K562 (cell line): ENCODE data around the gene RPS6KA2. TPM values are rescaled to one million over a fixed set of nuclear protein-coding genes. Genes with fewer than 3 reads are reported as not detected.

Experiments used
- BMI1 ChIP-seq: fragments of 150-350 bp; IDR thresholded peaks from 2 replicates; pipeline ENCODE4 v1.6.1; 2014; ENCODE audit warnings: low read length
- CBX8 ChIP-seq: fragments of 200-600 bp; sonication (generic); IDR thresholded peaks from 2 replicates; pipeline ENCODE4 v1.6.1; 2012; ENCODE audit warnings: borderline replicate concordance, mixed run types, low read depth, mild to moderate bottlenecking, moderate library complexity, mixed read lengths, low read length, control low read depth, inconsistent platforms; ENCODE audit not compliant: poor library complexity, severe bottlenecking; ENCODE audit errors: extremely low read depth
- ESRRB ChIP-seq: fragments of 250-450 bp; sonication (Bioruptor Pico); IDR thresholded peaks from 2 replicates; pipeline ENCODE4 v1.5.0; 2020; ENCODE audit warnings: mild to moderate bottlenecking, moderate library complexity, borderline replicate concordance
- HSF4 ChIP-seq: fragments of 250-450 bp; sonication (Bioruptor Pico); IDR thresholded peaks from 2 replicates; pipeline ENCODE4 v2.1.2; 2022; ENCODE audit warnings: mild to moderate bottlenecking, moderate library complexity, borderline replicate concordance
- MAZ ChIP-seq, 2 experiments: fragments of 450-650 bp in 1 of 2; sonication (generic) in 1 of 2; formaldehyde crosslinking; IDR thresholded peaks in 1 of 2; conservative IDR thresholded peaks in 1 of 2; 2 replicates each; pipeline versions ENCODE4 v1.4.0 to v1.5.0; 2020; ENCODE audit warnings: mild to moderate bottlenecking in 1 of 2, missing genetic modification reagents in 1 of 2
- PHF21A ChIP-seq: fragments of 450-650 bp; IDR thresholded peaks from 2 replicates; pipeline ENCODE4 v1.6.1; 2017; ENCODE audit warnings: low read depth, borderline replicate concordance
- PYGO2 ChIP-seq: fragments of 450-650 bp; IDR thresholded peaks from 2 replicates; pipeline ENCODE4 v1.6.1; 2016; ENCODE audit warnings: mild to moderate bottlenecking, missing genetic modification characterization, moderate library complexity, missing compliant biosample characterization
- RAD51 ChIP-seq: fragments of 450-650 bp; IDR thresholded peaks from 2 replicates; pipeline ENCODE4 v1.7.1; 2016; ENCODE audit warnings: low read depth, mild to moderate bottlenecking, borderline replicate concordance
- SRSF9 ChIP-seq: fragments of 200-400 bp; formaldehyde crosslinking; IDR thresholded peaks from 2 replicates; pipeline ENCODE4 v1.6.1; 2017; ENCODE audit warnings: low read depth, low read length, borderline replicate concordance
- STAG1 ChIP-seq: sonication (generic); formaldehyde crosslinking; IDR thresholded peaks from 2 replicates; pipeline ENCODE4 v1.5.0; 2020; ENCODE audit warnings: missing genetic modification reagents, borderline replicate concordance
- ZKSCAN3 ChIP-seq: fragments of 250-450 bp; sonication (Bioruptor Pico); IDR thresholded peaks from 2 replicates; pipeline ENCODE4 v1.4.0; 2020
- ZNF384 ChIP-seq: IDR thresholded peaks from 2 replicates; pipeline ENCODE4 v1.6.1; 2012; ENCODE audit warnings: low read depth, low read length, improper control_type of control experiment
- ZNF644 ChIP-seq: fragments of 200-800 bp; sonication (Bioruptor generic); IDR thresholded peaks from 2 replicates; pipeline ENCODE4 v1.6.1; 2016; ENCODE audit warnings: low read depth, missing genetic modification characterization, missing compliant biosample characterization
- polyA plus RNA-seq, 8 experiments: library from polyadenylated mRNA; depleted of rRNA in 4 of 8; stranded (reverse) in 5 of 8; unstranded in 3 of 8; fragments of >200 nt; fragmentation: Nextera tagmentation in 2 of 8; fragmentation: Illumina TruSeq in 1 of 8; extraction: Ambion mirVana in 2 of 8; extraction: Trizol in 1 of 8; gene quantifications; 2 replicates each; pipeline versions ENCODE4 v1.2.1 to v1.2.3, GENCODE V29; 2011 to 2014; ENCODE audit warnings: inconsistent platforms in 1 of 8, missing spikeins in 1 of 8
- total RNA-seq, 7 experiments: library from RNA; depleted of rRNA in 6 of 7; stranded (reverse); fragments of >200 nt in 6 of 7; fragmentation: Illumina TruSeq in 2 of 7; extraction: Trizol in 2 of 7; gene quantifications; 2 replicates each; pipeline versions ENCODE4 v1.2.1 to v1.2.3, GENCODE V29; 2011 to 2021; ENCODE audit warnings: low replicate concordance in 1 of 7
- TF ChIP-seq, protein P1 (sequence below): fragments of 450-650 bp; formaldehyde crosslinking; IDR thresholded peaks from 2 replicates; pipeline ENCODE4 v1.4.0; 2020; ENCODE audit warnings: mild to moderate bottlenecking, mixed read lengths
- TF ChIP-seq, protein P2 (sequence below): fragments of 450-650 bp; formaldehyde crosslinking; IDR thresholded peaks from 2 replicates; pipeline ENCODE4 v1.4.0; 2022; ENCODE audit warnings: mild to moderate bottlenecking, moderate library complexity
- TF ChIP-seq, protein P3 (sequence below): fragments of 450-650 bp; IDR thresholded peaks from 2 replicates; pipeline ENCODE4 v1.6.1; 2016; ENCODE audit warnings: borderline replicate concordance
- TF ChIP-seq, protein P4 (sequence below): fragments of 450-650 bp; formaldehyde crosslinking; conservative IDR thresholded peaks from 2 replicates; pipeline ENCODE4 v1.4.0; 2022; ENCODE audit warnings: mild to moderate bottlenecking, missing genetic modification characterization

RPS6KA2 gene
- total and polyA plus RNA-seq, 9 of the 15 experiments (the other 6 are each of a cell fraction or from before 2014, with no cell fraction given) = 0.29 to 1.00 (median 0.53) TPM

DNA sequence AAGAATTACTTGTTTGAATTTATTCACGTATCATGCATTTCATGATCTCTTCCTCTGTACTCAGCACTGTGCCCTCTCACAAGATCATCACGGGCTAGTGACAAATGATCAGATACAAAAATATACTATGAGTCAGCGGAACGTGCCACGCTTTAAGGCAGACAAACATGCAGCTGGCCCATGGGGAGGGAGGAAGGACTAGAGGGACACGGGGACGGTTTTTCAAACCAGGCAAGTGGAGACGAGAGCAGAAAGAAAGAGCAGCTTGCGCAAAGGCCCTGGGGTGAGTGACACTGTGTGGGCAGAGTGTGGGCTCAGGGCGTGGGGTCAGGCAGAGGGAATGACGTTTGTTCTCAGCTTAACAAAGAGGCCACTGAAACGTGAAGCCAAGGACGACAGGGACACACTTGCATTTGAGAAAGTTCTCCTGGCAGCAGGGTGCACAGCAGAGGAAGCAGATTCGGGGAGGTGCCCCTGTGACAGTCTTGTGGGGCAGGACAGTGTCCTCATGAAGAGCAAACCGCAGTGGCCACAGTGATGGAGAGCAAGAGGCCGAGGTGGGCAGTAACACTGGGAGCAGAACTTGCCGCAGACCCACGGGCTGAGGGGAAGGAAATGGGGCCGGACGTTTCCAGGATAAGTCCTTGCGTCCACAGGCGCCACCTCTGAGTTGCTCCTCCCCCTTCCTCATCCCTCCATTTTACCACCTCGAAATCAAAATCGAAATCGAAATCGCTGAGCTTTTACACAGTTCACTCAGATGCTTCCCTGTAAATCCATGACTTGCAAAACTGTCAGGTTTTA, 6.9 kb upstream of the RPS6KA2 start (continued):
- no peak for TF ChIP-seq RAD51
- no peak for TF ChIP-seq BMI1
- no peak for TF ChIP-seq HSF4 (CRISPR knock-in tag)
- TF ChIP-seq, protein P1, sequence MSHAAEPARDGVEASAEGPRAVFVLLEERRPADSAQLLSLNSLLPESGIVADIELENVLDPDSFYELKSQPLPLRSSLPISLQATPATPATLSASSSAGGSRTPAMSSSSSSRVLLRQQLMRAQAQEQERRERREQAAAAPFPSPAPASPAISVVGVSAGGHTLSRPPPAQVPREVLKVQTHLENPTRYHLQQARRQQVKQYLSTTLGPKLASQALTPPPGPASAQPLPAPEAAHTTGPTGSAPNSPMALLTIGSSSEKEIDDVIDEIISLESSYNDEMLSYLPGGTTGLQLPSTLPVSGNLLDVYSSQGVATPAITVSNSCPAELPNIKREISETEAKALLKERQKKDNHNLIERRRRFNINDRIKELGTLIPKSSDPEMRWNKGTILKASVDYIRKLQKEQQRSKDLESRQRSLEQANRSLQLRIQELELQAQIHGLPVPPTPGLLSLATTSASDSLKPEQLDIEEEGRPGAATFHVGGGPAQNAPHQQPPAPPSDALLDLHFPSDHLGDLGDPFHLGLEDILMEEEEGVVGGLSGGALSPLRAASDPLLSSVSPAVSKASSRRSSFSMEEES = no peak
- no peak for TF ChIP-seq SRSF9
- TF ChIP-seq ZKSCAN3 = no peak
- no peak for TF ChIP-seq STAG1 (CRISPR knock-in tag)
- TF ChIP-seq, protein P2, sequence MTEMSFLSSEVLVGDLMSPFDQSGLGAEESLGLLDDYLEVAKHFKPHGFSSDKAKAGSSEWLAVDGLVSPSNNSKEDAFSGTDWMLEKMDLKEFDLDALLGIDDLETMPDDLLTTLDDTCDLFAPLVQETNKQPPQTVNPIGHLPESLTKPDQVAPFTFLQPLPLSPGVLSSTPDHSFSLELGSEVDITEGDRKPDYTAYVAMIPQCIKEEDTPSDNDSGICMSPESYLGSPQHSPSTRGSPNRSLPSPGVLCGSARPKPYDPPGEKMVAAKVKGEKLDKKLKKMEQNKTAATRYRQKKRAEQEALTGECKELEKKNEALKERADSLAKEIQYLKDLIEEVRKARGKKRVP (CRISPR knock-in tag) = no peak
- no peak for TF ChIP-seq MAZ (CRISPR knock-in tag; conservative IDR thresholded peaks at IDR 0.05 in 1 of 2, IDR thresholded peaks at IDR 0.05 in 1 of 2)
- no peak for TF ChIP-seq ZNF384
- no peak for TF ChIP-seq PHF21A
- TF ChIP-seq PYGO2 (tag) = no peak
- TF ChIP-seq, protein P3, sequence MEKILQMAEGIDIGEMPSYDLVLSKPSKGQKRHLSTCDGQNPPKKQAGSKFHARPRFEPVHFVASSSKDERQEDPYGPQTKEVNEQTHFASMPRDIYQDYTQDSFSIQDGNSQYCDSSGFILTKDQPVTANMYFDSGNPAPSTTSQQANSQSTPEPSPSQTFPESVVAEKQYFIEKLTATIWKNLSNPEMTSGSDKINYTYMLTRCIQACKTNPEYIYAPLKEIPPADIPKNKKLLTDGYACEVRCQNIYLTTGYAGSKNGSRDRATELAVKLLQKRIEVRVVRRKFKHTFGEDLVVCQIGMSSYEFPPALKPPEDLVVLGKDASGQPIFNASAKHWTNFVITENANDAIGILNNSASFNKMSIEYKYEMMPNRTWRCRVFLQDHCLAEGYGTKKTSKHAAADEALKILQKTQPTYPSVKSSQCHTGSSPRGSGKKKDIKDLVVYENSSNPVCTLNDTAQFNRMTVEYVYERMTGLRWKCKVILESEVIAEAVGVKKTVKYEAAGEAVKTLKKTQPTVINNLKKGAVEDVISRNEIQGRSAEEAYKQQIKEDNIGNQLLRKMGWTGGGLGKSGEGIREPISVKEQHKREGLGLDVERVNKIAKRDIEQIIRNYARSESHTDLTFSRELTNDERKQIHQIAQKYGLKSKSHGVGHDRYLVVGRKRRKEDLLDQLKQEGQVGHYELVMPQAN = no peak
- no peak for TF ChIP-seq ESRRB (CRISPR knock-in tag)
- no peak for TF ChIP-seq CBX8
- TF ChIP-seq, protein P4, sequence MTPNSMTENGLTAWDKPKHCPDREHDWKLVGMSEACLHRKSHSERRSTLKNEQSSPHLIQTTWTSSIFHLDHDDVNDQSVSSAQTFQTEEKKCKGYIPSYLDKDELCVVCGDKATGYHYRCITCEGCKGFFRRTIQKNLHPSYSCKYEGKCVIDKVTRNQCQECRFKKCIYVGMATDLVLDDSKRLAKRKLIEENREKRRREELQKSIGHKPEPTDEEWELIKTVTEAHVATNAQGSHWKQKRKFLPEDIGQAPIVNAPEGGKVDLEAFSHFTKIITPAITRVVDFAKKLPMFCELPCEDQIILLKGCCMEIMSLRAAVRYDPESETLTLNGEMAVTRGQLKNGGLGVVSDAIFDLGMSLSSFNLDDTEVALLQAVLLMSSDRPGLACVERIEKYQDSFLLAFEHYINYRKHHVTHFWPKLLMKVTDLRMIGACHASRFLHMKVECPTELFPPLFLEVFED = no peak
- no peak for TF ChIP-seq ZNF644
